Cardiac septum (tissue), 1 donor: ENCODE data around the gene VEGFB. TPM values are rescaled to one million over a fixed set of nuclear protein-coding genes. Genes with fewer than 3 reads are reported as not detected.

Experiments used
- DNase-seq: peaks from one replicate; pipeline ENCODE4 v3.0.0-alpha.2; 2020; ENCODE audit warnings: low spot score
- intact Hi-C: fragments of 100-400 bp; cut with DNase I; formaldehyde crosslinking; loops from one replicate; pipeline ENCODE4 v1.14.0; 2022
- long read RNA-seq: library from polyadenylated mRNA; unstranded; transcript quantifications from one replicate; pipeline ENCODE4 v2.0.0, GENCODE V29; 2021
- total RNA-seq: library from RNA; stranded (reverse); fragmentation: NEBNext Ultra II Directional; extraction: Animal tissue kit (Norgen Biotek cat#: 25700); gene quantifications from one replicate; pipeline ENCODE4 v1.2.1, GENCODE V29; 2021
- donor health status: DM: no; HTN: no; CAD: no.

The VEGFB gene
- total RNA-seq = 261 TPM
- long read RNA-seq, transcript VEGFB-201 (7 exons, 1,380 nt) = minor isoform, 125 of 355 reads
- long read RNA-seq, transcript VEGFB-202 (7 exons, 979 nt) = major isoform, 133 of 355 reads
- long read RNA-seq, partial matches to known transcripts = 64 of 355 reads
- long read RNA-seq, other reads (novel, unspliced or antisense) = 32 of 355 reads

- intact Hi-C loops = loop anchor here (5.0 kb wide), 1 partner anchor 47 kb away; the partner anchor contains the start of gene STIP1
- peak; percentile 88 for DNase-seq
Observed at GRCh38 chr11:64233913-64234586, at the start of gene VEGFB. TSS of gene VEGFB (plus strand) at chr11:64234584. CDS start at chr11:64234834, 250 bp downstream.

GRCh38 chr11:64185175-64185692 is 49.1 kb upstream of the VEGFB start:
- intact Hi-C loops = loop anchor here (5.0 kb wide), 1 partner anchor 47 kb away; the partner anchor contains the start of genes DNAJC4 and VEGFB
- DNase-seq = peak; percentile 94

GRCh38 chr11:64185693-64186491 is 48.5 kb upstream of the VEGFB start, which contains the start of gene STIP1:
TSS of gene STIP1 (plus strand) at chr11:64186171. CDS start at chr11:64186262, 91 bp downstream.
- intact Hi-C loops = loop anchor here (5.0 kb wide), 1 partner anchor 46 kb away; the partner anchor contains the start of genes DNAJC4 and VEGFB
- peak; percentile 98 for DNase-seq

- DNase-seq = no peak
- intact Hi-C loops = loop anchor here (5.0 kb wide), 1 partner anchor 46 kb away; the partner anchor contains the start of genes DNAJC4 and VEGFB
Observed at GRCh38 chr11:64186492-64187165, 47.8 kb upstream of the VEGFB start.

GRCh38 chr11:64192434-64192833 is 42.0 kb upstream of the VEGFB start:
- no peak for DNase-seq
- intact Hi-C loops = no loop called here

- no peak for DNase-seq
- intact Hi-C loops = no loop called here
Observed at GRCh38 chr11:64196626-64197025, 37.8 kb upstream of the VEGFB start.

GRCh38 chr11:64198511-64198910 is 35.9 kb upstream of the VEGFB start:
- DNase-seq = no peak
- intact Hi-C loops = no loop called here

- intact Hi-C loops = no loop called here
- no peak for DNase-seq
Observed at GRCh38 chr11:64201543-64201942, 32.8 kb upstream of the VEGFB start.

- intact Hi-C loops = no loop called here
- DNase-seq = no peak
Observed at GRCh38 chr11:64202992-64203391, 31.4 kb upstream of the VEGFB start.

- DNase-seq = no peak
- intact Hi-C loops = loop anchor here (2.0 kb wide), 2 partner anchors 65 to 97 kb away; partner anchors contain the start of gene CATSPERZ
Observed at GRCh38 chr11:64203421-64204079, 30.8 kb upstream of the VEGFB start.

GRCh38 chr11:64204080-64204440 is 30.3 kb upstream of the VEGFB start:
- intact Hi-C loops = loop anchor here (2.0 kb wide), 2 partner anchors 65 to 97 kb away; partner anchors contain the start of gene CATSPERZ

GRCh38 chr11:64204464-64204989 is 29.9 kb upstream of the VEGFB start:
- intact Hi-C loops = loop anchor here (2.0 kb wide), 2 partner anchors 64 to 96 kb away; partner anchors contain the start of gene CATSPERZ

More at GRCh38 chr11:64204080-64204440, 30.3 kb upstream of the VEGFB start:
- DNase-seq = no peak

GRCh38 chr11:64206457-64207255 is 27.7 kb upstream of the VEGFB start, which contains the start of gene FERMT3:
TSS of gene FERMT3 (plus strand) at chr11:64206721. CDS start at chr11:64207365, 644 bp downstream.
- DNase-seq = peak; percentile 89
- intact Hi-C loops = no loop called here

More at GRCh38 chr11:64204464-64204989, 29.9 kb upstream of the VEGFB start:
- peak; percentile 93 for DNase-seq

GRCh38 chr11:64207256-64208085 is 26.9 kb upstream of the VEGFB start:
- intact Hi-C loops = no loop called here

GRCh38 chr11:64208086-64208795 is 26.1 kb upstream of the VEGFB start:
- DNase-seq = no peak
- intact Hi-C loops = no loop called here

More at GRCh38 chr11:64207256-64208085, 26.9 kb upstream of the VEGFB start:
- peak; percentile 93 for DNase-seq
